C4-2B (cell line): ENCODE results near the gene NDUFAB1.

Experiments
- CTCF ChIP-seq: fragments of 450-650 bp; conservative IDR thresholded peaks from 2 replicates; pipeline ENCODE4 v1.5.1; 2017; ENCODE audit warnings: mild to moderate bottlenecking
- ZFX ChIP-seq: fragments of 450-650 bp; IDR thresholded peaks from 2 replicates; pipeline ENCODE4 v1.6.1; 2017

GRCh38 chr16:23535901-23536300, 60.2 kb downstream of the NDUFAB1 start:
- TF ChIP-seq CTCF (no peak), ZFX (no peak)
